Measurements from ENCODE around the gene MAP3K14.

Gene MAP3K14

GRCh38 chr17:45338996-45339535 is 22.2 kb upstream of the MAP3K14 start:
- H3K4me1 ChIP-seq (ENCODE audit: control insufficient read depth, insufficient read depth, low read length), result peaks cover 18% of the 10 kb centered on the region
- H3K9me3 ChIP-seq (ENCODE audit: control insufficient read depth, insufficient read depth, low read depth, low read length), result no peaks in the 10 kb centered on the region
- no peaks in the 10 kb centered on the region for H3K36me3 ChIP-seq (ENCODE audit: control insufficient read depth, insufficient read depth, low read length)
- H3K4me3 ChIP-seq (ENCODE audit: low read depth, low read length), result no peak overlapping the region
- H3K27ac ChIP-seq (ENCODE audit: low read depth, low read length), result no peak overlapping the region
- H3K27me3 ChIP-seq (ENCODE audit: control insufficient read depth, insufficient read depth, low read length), result peaks cover 16% of the 10 kb centered on the region; the same call in 1 of the 2 replicates
- H3K9ac ChIP-seq (ENCODE audit: low read length), result no peak overlapping the region

- no peaks in the 10 kb centered on the region for H3K9me3 ChIP-seq (ENCODE audit: control insufficient read depth, insufficient read depth, low read depth, low read length)
- no peak overlapping the region for H3K4me3 ChIP-seq (ENCODE audit: low read depth, low read length)
- H3K27ac ChIP-seq (ENCODE audit: low read depth, low read length), result no peak overlapping the region
- H3K9ac ChIP-seq (ENCODE audit: low read length), result no peak overlapping the region
- H3K36me3 ChIP-seq (ENCODE audit: control insufficient read depth, insufficient read depth, low read length), result no peaks in the 10 kb centered on the region
- H3K4me1 ChIP-seq (ENCODE audit: control insufficient read depth, insufficient read depth, low read length), result peaks cover 27% of the 10 kb centered on the region
- H3K27me3 ChIP-seq (ENCODE audit: control insufficient read depth, insufficient read depth, low read length), result peaks cover 24% of the 10 kb centered on the region; the same call in 1 of the 2 replicates
Measured at GRCh38 chr17:45338023-45338781, 21.4 kb upstream of the MAP3K14 start.

DNA sequence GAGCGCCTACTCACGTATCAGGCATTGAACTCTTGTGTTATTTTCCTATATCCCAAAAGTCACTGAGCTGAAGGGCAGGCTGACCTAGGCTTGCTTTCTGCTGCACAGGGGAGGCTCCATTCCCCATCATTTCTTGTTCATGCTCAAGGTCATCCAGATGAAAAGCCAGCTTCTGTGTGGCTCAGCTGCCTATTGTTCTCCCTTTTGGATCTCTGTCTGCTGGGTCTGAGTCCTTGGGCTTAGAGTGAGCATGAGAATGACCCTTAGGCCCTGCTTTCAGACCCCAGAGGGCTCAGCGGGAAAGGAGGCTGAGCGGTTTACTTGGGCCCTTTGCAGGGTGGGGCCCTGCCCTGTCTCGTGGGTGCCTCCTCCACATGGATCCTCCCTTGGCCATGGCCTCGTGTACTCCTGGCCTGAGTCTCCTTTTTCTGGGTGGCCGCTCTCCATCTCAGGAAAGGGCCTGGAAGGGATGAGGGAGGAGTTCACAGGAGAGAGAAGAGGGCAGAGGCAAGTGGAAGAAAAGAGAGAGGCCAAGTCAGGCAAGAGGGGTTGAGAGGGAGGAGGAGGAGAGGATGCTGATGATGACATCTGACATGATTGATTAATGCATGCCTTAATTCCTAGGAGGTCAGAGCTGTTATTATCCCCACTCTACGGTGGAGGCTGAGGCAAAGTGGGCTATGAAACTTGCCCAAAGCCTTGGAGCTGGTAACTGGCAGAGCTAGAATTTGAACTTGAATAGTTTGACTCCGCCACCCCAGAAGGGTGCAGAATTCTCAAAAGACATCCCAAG is 19.8 kb upstream of the MAP3K14 start:
- H3K9me3 ChIP-seq (ENCODE audit: control insufficient read depth, insufficient read depth, low read depth, low read length), result no peaks in the 10 kb centered on the region
- H3K27me3 ChIP-seq (ENCODE audit: control insufficient read depth, insufficient read depth, low read length), result peaks cover 28% of the 10 kb centered on the region; the same call in 1 of the 2 replicates
- no peaks in the 10 kb centered on the region for H3K36me3 ChIP-seq (ENCODE audit: control insufficient read depth, insufficient read depth, low read length)
- H3K4me3 ChIP-seq (ENCODE audit: low read depth, low read length), result no peak overlapping the region
- no peak overlapping the region for H3K27ac ChIP-seq (ENCODE audit: low read depth, low read length)
- H3K4me1 ChIP-seq (ENCODE audit: control insufficient read depth, insufficient read depth, low read length), result peaks cover 24% of the 10 kb centered on the region
- H3K9ac ChIP-seq (ENCODE audit: low read length), result no peak overlapping the region

DNA sequence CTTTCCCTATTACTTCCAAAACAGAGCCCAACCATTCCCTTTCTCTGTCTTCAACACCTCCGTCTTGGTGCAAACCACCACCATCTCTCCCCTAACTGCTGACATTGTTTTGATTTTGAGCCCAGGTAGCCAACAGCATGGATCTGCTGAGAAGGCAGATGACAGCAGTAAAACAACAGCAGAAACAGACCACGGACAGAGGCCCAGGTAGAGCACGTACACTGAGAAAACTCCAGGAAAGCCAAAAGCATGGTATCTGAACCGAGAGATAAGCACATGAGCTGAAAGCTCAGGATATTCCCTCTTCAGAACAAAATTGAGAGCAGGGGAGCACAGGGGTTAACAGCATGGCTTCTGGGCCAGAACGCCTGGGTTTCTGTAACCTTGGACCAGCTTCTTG is 18.9 kb upstream of the MAP3K14 start:
- no peak overlapping the region for H3K27ac ChIP-seq (ENCODE audit: low read depth, low read length)
- peaks cover 20% of the 10 kb centered on the region for H3K4me1 ChIP-seq (ENCODE audit: control insufficient read depth, insufficient read depth, low read length)
- no peak overlapping the region for H3K9ac ChIP-seq (ENCODE audit: low read length)
- H3K27me3 ChIP-seq (ENCODE audit: control insufficient read depth, insufficient read depth, low read length), result peaks cover 28% of the 10 kb centered on the region; the same call in 1 of the 2 replicates
- no peak overlapping the region for H3K4me3 ChIP-seq (ENCODE audit: low read depth, low read length)
- no peaks in the 10 kb centered on the region for H3K9me3 ChIP-seq (ENCODE audit: control insufficient read depth, insufficient read depth, low read depth, low read length)
- H3K36me3 ChIP-seq (ENCODE audit: control insufficient read depth, insufficient read depth, low read length), result no peaks in the 10 kb centered on the region

DNA sequence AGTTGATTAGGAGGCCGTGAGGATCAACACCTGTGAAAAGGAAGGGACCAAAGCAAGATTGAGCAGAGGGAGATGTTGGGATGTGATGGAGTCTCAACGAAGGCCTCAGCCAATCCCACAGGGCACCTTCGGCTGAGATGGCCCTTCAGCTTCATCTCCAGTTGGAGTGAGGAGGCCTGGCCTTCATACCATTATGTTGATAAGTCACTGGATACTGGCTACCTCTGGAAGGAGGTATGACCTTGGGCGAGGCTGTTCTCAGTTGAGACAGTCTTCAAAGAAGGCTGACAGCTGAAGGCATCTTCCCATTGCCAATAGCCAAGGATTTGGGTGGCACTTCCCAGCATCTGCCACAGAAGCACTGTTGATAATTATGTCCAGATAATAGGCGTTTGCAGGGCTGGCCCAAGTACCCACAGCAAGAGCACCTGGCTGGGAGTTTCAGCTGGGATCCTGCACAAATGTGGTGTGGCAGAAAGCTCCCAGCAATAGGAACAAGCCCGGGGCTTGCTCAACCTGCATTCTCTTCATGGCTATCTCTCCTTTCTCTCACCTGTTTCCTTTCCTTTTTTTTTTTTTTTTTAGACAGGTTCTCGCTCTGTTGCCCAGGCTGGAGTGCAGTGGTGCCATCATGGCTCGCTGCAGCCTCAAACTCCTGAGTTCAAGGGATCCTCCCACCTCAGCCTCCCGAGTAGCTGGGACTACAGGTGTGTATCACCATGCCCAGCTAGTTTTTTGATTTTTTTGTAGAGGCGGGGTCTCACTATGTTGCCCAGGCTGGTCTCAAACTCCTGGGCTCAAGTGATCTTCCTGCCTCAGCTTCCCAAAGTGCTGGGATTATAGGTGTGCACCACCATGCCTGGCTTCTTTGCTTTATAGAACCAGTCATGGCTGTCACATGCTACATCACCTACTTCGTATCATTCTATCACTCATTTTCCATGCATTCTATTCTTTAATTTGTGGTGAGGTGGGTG is 18.2 kb upstream of the MAP3K14 start:
- H3K4me1 ChIP-seq (ENCODE audit: control insufficient read depth, insufficient read depth, low read length), result peaks cover 20% of the 10 kb centered on the region
- no peaks in the 10 kb centered on the region for H3K36me3 ChIP-seq (ENCODE audit: control insufficient read depth, insufficient read depth, low read length)
- H3K4me3 ChIP-seq (ENCODE audit: low read depth, low read length), result no peak overlapping the region
- H3K27ac ChIP-seq (ENCODE audit: low read depth, low read length), result no peak overlapping the region
- H3K9ac ChIP-seq (ENCODE audit: low read length), result no peak overlapping the region
- peaks cover 28% of the 10 kb centered on the region; the same call in 1 of the 2 replicates for H3K27me3 ChIP-seq (ENCODE audit: control insufficient read depth, insufficient read depth, low read length)
- no peaks in the 10 kb centered on the region for H3K9me3 ChIP-seq (ENCODE audit: control insufficient read depth, insufficient read depth, low read depth, low read length)

GRCh38 chr17:45334231-45334630 is 17.4 kb upstream of the MAP3K14 start:
- H3K9me3 ChIP-seq (ENCODE audit: control insufficient read depth, insufficient read depth, low read depth, low read length), result no peaks in the 10 kb centered on the region

GRCh38 chr17:45333702-45334092 is 16.9 kb upstream of the MAP3K14 start:
- Histone ChIP-seq H3K36me3 (ENCODE audit: control insufficient read depth, insufficient read depth, low read length) (no peaks in the 10 kb centered on the region), H3K9ac (ENCODE audit: low read length) (no peak overlapping the region), H3K9me3 (ENCODE audit: control insufficient read depth, insufficient read depth, low read depth, low read length) (no peaks in the 10 kb centered on the region), H3K4me1 (ENCODE audit: control insufficient read depth, insufficient read depth, low read length) (peaks cover 24% of the 10 kb centered on the region), H3K27ac (ENCODE audit: low read depth, low read length) (no peak overlapping the region), H3K27me3 (ENCODE audit: control insufficient read depth, insufficient read depth, low read length) (peaks cover 28% of the 10 kb centered on the region; the same call in 1 of the 2 replicates), H3K4me3 (ENCODE audit: low read depth, low read length) (no peak overlapping the region)

More at GRCh38 chr17:45334231-45334630, 17.4 kb upstream of the MAP3K14 start:
- Histone ChIP-seq H3K4me1 (ENCODE audit: control insufficient read depth, insufficient read depth, low read length) (peaks cover 24% of the 10 kb centered on the region), H3K4me3 (ENCODE audit: low read depth, low read length) (no peak overlapping the region), H3K36me3 (ENCODE audit: control insufficient read depth, insufficient read depth, low read length) (no peaks in the 10 kb centered on the region), H3K27me3 (ENCODE audit: control insufficient read depth, insufficient read depth, low read length) (peaks cover 28% of the 10 kb centered on the region; the same call in 1 of the 2 replicates), H3K27ac (ENCODE audit: low read depth, low read length) (no peak overlapping the region), H3K9ac (ENCODE audit: low read length) (no peak overlapping the region)

DNA sequence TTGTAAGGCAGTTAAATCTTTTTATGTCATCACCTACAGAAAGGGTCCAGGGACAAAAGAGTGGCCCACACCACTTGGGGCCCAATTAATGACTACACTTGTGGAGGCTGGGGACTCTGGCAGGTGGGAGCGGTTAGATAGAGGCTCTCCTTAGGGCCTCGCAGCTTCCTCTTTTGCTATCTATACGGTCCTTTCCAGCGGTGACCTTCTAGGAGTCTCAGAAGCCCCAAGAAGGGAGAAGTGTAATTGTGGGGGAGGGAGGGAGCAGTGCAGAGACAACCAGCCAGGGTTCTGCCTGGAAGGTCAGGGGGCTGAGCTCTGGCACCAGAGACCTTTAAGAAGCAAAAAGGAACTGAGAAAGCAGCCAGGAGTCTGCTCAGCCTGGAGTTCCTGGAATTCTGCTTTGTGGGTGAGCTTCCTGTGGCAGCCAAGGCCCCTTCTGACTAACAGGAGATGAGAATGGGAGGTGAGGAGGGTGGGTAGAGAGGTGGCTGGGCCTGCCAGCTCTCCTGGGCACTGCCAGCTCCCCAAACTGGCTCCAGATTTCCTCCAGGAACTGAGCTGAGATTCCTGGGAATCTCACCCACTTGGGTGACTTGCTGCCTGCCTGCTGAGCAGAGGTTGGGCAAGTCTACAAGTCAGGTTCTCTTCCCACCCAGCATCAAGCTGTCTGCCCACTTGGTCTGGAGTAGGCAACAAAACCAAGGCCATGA is 16.3 kb upstream of the MAP3K14 start:
- no peaks in the 10 kb centered on the region for H3K9me3 ChIP-seq (ENCODE audit: control insufficient read depth, insufficient read depth, low read depth, low read length)
- H3K4me1 ChIP-seq (ENCODE audit: control insufficient read depth, insufficient read depth, low read length), result peaks cover 24% of the 10 kb centered on the region
- H3K36me3 ChIP-seq (ENCODE audit: control insufficient read depth, insufficient read depth, low read length), result no peaks in the 10 kb centered on the region
- H3K9ac ChIP-seq (ENCODE audit: low read length), result no peak overlapping the region
- no peak overlapping the region for H3K27ac ChIP-seq (ENCODE audit: low read depth, low read length)
- H3K4me3 ChIP-seq (ENCODE audit: low read depth, low read length), result no peak overlapping the region
- H3K27me3 ChIP-seq (ENCODE audit: control insufficient read depth, insufficient read depth, low read length), result peaks cover 28% of the 10 kb centered on the region; the same call in 1 of the 2 replicates

- H3K9me3 ChIP-seq (ENCODE audit: control insufficient read depth, insufficient read depth, low read depth, low read length), result no peaks in the 10 kb centered on the region
Measured at GRCh38 chr17:45332505-45332904, 15.7 kb upstream of the MAP3K14 start.

DNA sequence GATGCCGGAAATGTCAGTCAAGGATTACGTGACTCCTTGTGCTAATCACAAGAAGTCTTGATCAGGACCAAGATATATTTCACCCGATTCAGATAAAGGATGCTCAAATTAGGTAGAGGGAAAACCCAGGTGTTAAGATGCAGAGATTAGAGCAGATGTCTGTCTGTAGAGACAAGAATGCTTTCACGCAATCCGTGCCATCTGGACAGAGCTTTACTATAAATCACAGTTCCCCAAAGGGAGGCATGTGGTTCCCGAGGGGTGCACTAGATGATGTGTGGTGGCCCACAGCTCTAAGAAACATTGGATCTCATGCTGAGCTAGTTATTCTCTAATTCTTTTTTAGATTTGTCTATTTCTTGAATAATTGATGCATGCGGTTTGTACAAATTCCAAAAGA is 9.8 kb upstream of the MAP3K14 start:
- Histone ChIP-seq H3K9ac (ENCODE audit: low read length) (no peak overlapping the region), H3K36me3 (ENCODE audit: control insufficient read depth, insufficient read depth, low read length) (no peaks in the 10 kb centered on the region), H3K4me3 (ENCODE audit: low read depth, low read length) (no peak overlapping the region), H3K27me3 (ENCODE audit: control insufficient read depth, insufficient read depth, low read length) (0 out of 2 replicates have a peak, but pooled peaks cover 6% of the 10 kb centered on the region), H3K4me1 (ENCODE audit: control insufficient read depth, insufficient read depth, low read length) (peaks cover 5% of the 10 kb centered on the region; the same call in 1 of the 2 replicates), H3K9me3 (ENCODE audit: control insufficient read depth, insufficient read depth, low read depth, low read length) (no peaks in the 10 kb centered on the region), H3K27ac (ENCODE audit: low read depth, low read length) (no peak overlapping the region)

More at GRCh38 chr17:45332505-45332904, 15.7 kb upstream of the MAP3K14 start:
- Histone ChIP-seq H3K36me3 (ENCODE audit: control insufficient read depth, insufficient read depth, low read length) (no peaks in the 10 kb centered on the region), H3K4me3 (ENCODE audit: low read depth, low read length) (no peak overlapping the region), H3K9ac (ENCODE audit: low read length) (no peak overlapping the region), H3K4me1 (ENCODE audit: control insufficient read depth, insufficient read depth, low read length) (peaks cover 24% of the 10 kb centered on the region), H3K27ac (ENCODE audit: low read depth, low read length) (no peak overlapping the region), H3K27me3 (ENCODE audit: control insufficient read depth, insufficient read depth, low read length) (peaks cover 28% of the 10 kb centered on the region; the same call in 1 of the 2 replicates)
